ENCODE measurements around the gene LPXN.

DNA sequence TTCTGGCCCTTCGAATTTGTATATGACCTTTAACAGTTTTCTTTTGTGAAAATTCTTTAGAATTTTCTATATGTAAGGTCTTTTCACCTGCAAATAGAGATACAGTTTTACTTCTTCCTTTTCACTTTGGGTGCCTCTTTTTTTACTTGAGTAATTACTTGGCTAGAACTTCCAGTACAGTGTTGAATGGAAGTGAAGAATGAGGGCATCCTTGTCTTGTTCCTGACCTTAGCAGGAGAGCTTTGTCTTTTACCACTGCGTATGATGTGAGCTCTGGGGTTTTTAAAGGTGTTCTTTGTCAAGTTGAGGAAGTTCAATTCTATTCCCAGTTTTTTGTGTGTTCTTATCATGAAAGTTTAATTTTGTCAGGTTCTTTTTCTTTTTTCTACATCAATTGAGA, 24.9 kb upstream of the LPXN start:
- TF ChIP-seq, protein P1, sequence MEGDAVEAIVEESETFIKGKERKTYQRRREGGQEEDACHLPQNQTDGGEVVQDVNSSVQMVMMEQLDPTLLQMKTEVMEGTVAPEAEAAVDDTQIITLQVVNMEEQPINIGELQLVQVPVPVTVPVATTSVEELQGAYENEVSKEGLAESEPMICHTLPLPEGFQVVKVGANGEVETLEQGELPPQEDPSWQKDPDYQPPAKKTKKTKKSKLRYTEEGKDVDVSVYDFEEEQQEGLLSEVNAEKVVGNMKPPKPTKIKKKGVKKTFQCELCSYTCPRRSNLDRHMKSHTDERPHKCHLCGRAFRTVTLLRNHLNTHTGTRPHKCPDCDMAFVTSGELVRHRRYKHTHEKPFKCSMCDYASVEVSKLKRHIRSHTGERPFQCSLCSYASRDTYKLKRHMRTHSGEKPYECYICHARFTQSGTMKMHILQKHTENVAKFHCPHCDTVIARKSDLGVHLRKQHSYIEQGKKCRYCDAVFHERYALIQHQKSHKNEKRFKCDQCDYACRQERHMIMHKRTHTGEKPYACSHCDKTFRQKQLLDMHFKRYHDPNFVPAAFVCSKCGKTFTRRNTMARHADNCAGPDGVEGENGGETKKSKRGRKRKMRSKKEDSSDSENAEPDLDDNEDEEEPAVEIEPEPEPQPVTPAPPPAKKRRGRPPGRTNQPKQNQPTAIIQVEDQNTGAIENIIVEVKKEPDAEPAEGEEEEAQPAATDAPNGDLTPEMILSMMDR (IDR thresholded peaks at IDR 0.05; ENCODE audit: low read length), result no peak
- no peak for TF ChIP-seq EZH2 (optimal IDR thresholded peaks at IDR 0.05; ENCODE audit: low read depth, low read length)
- TF ChIP-seq EZH2phosphoT487 (IDR thresholded peaks at IDR 0.05; ENCODE audit: low read length), result no peak

Data from MM.1S (cell line).